Testis (tissue), 2 donors: Measurements from ENCODE around the gene SLC4A5.

Source experiments
- CTCF ChIP-seq, 3 experiments: fragments of 450-650 bp in 2 of 3; fragments of 200-600 bp in 1 of 3; sonication (generic) in 1 of 3; IDR thresholded peaks; one replicate each; pipeline ENCODE4 v1.5.1; 2016 to 2019; ENCODE audit warnings: antibody characterized with exemption in 3 of 3, mild to moderate bottlenecking in 2 of 3, moderate library complexity in 1 of 3
- POLR2A ChIP-seq: fragments of 450-650 bp; IDR thresholded peaks from one replicate; pipeline ENCODE4 v1.6.1; 2017; ENCODE audit warnings: antibody characterized with exemption, mild to moderate bottlenecking, moderate library complexity

DNA sequence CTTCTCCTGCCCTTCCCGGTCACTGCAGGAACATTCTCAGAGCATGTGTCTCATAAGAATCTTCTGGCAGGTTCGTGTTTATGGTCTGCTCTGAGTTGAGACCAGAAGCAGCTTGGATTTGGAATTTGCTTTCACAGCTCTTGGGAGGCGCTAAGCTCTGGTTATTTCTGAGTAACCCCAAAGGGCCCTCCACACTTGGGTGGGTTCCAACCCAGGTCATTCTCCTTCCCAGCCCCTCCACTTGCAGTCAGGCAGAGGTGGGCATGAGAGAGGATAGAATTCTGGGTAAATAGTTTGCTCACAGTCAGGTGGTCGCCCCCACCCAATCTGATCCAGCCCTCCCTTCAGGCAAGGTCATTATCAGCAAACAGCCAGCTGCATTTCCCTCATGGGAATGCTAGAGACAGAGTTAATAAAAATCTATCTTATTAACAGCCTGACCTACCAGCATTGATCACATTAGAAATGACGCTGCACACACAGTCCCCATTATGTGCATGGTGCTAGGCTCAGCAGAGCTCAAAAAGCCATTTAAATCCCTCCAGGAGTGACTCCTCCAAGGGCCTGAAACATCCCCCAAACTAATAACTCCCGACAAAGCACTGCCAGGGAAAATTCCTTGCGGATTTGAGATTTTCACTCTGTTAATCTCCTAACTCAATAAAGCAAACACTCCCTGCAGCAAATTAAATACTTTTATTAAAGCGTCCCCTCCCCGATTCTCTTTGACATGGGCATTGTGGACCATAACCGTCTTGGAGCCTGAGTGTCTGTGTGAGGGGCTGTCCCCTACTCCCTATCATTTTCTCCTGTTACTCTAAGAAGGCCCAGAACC lies 61.9 kb downstream of the SLC4A5 start:
- no peak for TF ChIP-seq CTCF (IDR thresholded peaks at IDR 0.05)
- TF ChIP-seq POLR2A, result no peak
